DMS153 (cell line): ENCODE measurements around the gene LLPH.
"Not testable (repeated sequence)": the region's sequence is repeated elsewhere in the genome, so short reads cannot be mapped to it uniquely, and the experiment has no call there.

Experiments used
- DNase-seq: peaks from one replicate; lab custom pipeline; 2025; lab: John Stamatoyannopoulos, UW

LLPH gene

GRCh38 chr12:66130267-66131066, at the start of gene LLPH:
TSS of gene LLPH (minus strand) at chr12:66130750. CDS start at chr12:66129106, 1,644 bp downstream.
- DNase-seq: peak; percentile 83

- no peak for DNase-seq
These were observed 45.8 kb upstream of the LLPH start for GRCh38 chr12:66176105-66176900.

GRCh38 chr12:66174391-66175325, 44.1 kb upstream of the LLPH start:
- DNase-seq: not testable (repeated sequence)

- no peak for DNase-seq
These were observed 40.1 kb upstream of the LLPH start for GRCh38 chr12:66170606-66171005.

GRCh38 chr12:66169221-66170170, 38.9 kb upstream of the LLPH start, which contains the start of gene TMBIM4:
TSS of gene TMBIM4 (minus strand) at chr12:66169996. CDS start at chr12:66169951, 45 bp downstream.
- DNase-seq: peak; percentile 90

- no peak for DNase-seq
These were observed 37.9 kb upstream of the LLPH start for GRCh38 chr12:66168410-66168809.

GRCh38 chr12:66166561-66166960, 36.0 kb upstream of the LLPH start:
- DNase-seq: no peak

- no peak for DNase-seq
These were observed 34.6 kb upstream of the LLPH start for GRCh38 chr12:66165141-66165540.

GRCh38 chr12:66164349-66164821, 33.8 kb upstream of the LLPH start:
- DNase-seq: no peak

GRCh38 chr12:66163289-66163688, 32.7 kb upstream of the LLPH start:
- no peak for DNase-seq

GRCh38 chr12:66162701-66163100, 32.2 kb upstream of the LLPH start:
- DNase-seq: no peak

- DNase-seq: no peak
These were observed 30.2 kb upstream of the LLPH start for GRCh38 chr12:66160704-66161103.

GRCh38 chr12:66159123-66159522, 28.6 kb upstream of the LLPH start:
- no peak for DNase-seq

GRCh38 chr12:66156654-66157053, 26.1 kb upstream of the LLPH start:
- DNase-seq: no peak

- no peak for DNase-seq
These were observed 24.2 kb upstream of the LLPH start for GRCh38 chr12:66154776-66155175.

- no peak for DNase-seq
These were observed 22.2 kb upstream of the LLPH start for GRCh38 chr12:66152732-66153131.

GRCh38 chr12:66149702-66150398, 19.3 kb upstream of the LLPH start:
- DNase-seq: no peak

- DNase-seq: peak; percentile 21
These were observed 14.5 kb upstream of the LLPH start for GRCh38 chr12:66144791-66145754.

GRCh38 chr12:66143868-66144267, 13.3 kb upstream of the LLPH start:
- no peak for DNase-seq
